Neural progenitor cell (in vitro differentiated cells): Measurements from ENCODE around the gene CHST8.

Source experiments
- CTCF ChIP-seq: fragments of 200-600 bp; sonication (generic); IDR thresholded peaks from 2 replicates; pipeline ENCODE4 v1.5.1; 2017; ENCODE audit warnings: antibody characterized with exemption, mild to moderate bottlenecking
- EZH2 ChIP-seq: fragments of 200-600 bp; sonication (generic); IDR thresholded peaks from 2 replicates; pipeline ENCODE4 v1.6.1; 2017; ENCODE audit warnings: antibody characterized with exemption, mild to moderate bottlenecking, moderate library complexity

GRCh38 chr19:33667881-33668280 lies 46.1 kb downstream of the CHST8 start:
- TF ChIP-seq CTCF = no peak
- TF ChIP-seq EZH2 = no peak
